HCT116 (cell line): ENCODE measurements around the gene CTIF. TPM values are rescaled to one million over a fixed set of nuclear protein-coding genes. Genes with fewer than 3 reads are reported as not detected.

Source experiments
- ATAC-seq: fragments of 200-7000 bp; cut with Tn5 transposase; 2 replicates; pipeline ENCODE4 v1.9.1; 2020; ENCODE audit warnings: mild to moderate bottlenecking, moderate library complexity
- BruUV-seq: library from RNA; stranded (reverse); fragments of 400-500 nt; replicated peaks from 2 replicates; lab custom pipeline; 2021; lab: Mats Ljungman, UMichigan
- CTCF ChIA-PET: fragments of 300-600 bp; sonication (Branson Sonifier 250); formaldehyde crosslinking; loops from one replicate; lab custom pipeline; 2021; ENCODE audit warnings: antibody characterized with exemption; lab: Charles Lee
- POLR2A ChIA-PET: fragments of 300-600, 350-600 bp; sonication (Branson Sonifier 250); formaldehyde crosslinking; loops from one replicate; lab custom pipeline; 2021; ENCODE audit warnings: antibody characterized with exemption; lab: Charles Lee
- RAD21 ChIA-PET, 2 experiments: fragments of 300-600 bp; sonication (Branson Sonifier 250); formaldehyde crosslinking; loops; one replicate each; lab custom pipeline; 2023; ENCODE audit warnings: low total read pairs in 2 of 2; ENCODE audit not compliant: uncharacterized antibody in 2 of 2, unreplicated experiment in 2 of 2, low non-redundant PET in 1 of 2; lab: Charles Lee
- DNase-seq: peaks from one replicate; pipeline ENCODE4 v3.0.0-alpha.2; 2010; ENCODE audit warnings: low read depth, low spot score
- H2AFZ ChIP-seq: fragments of 200-600 bp; shearing (Covaris generic), sonication (generic); 2 replicates; pipeline ENCODE4 v1.6.1; 2017; ENCODE audit warnings: low read depth, mixed run types, mixed read lengths, antibody characterized with exemption, low read length; ENCODE audit not compliant: poor library complexity, severe bottlenecking
- H3K27ac ChIP-seq: 2 replicates; pipeline ENCODE4 v1.5.1; 2012; ENCODE audit warnings: low read depth, low read length
- H3K27me3 ChIP-seq: fragments of 200-600 bp; sonication (generic); 2 replicates; pipeline ENCODE4 v1.6.1; 2016; ENCODE audit warnings: mixed run types, low read length, mixed read lengths; ENCODE audit not compliant: insufficient read depth
- H3K36me3 ChIP-seq, 2 experiments: fragments of 200-500 bp in 1 of 2; fragments of 200-600 bp in 1 of 2; sonication (Bioruptor generic) in 1 of 2; sonication (generic) in 1 of 2; 2 replicates each; pipeline versions ENCODE4 v1.5.1 to v1.6.1; 2014 to 2016; ENCODE audit warnings: low read length in 2 of 2, inconsistent platforms in 1 of 2, mixed read lengths in 1 of 2, mixed run types in 1 of 2; ENCODE audit not compliant: insufficient read depth in 2 of 2, control insufficient read depth in 1 of 2
- H3K4me1 ChIP-seq, 2 experiments: fragments of 200-600 bp in 1 of 2; sonication (generic) in 1 of 2; 2 replicates each; pipeline versions ENCODE4 v1.5.1 to v1.6.1; 2012 to 2017; ENCODE audit warnings: low read length in 2 of 2, inconsistent platforms in 1 of 2, mild to moderate bottlenecking in 1 of 2, mixed read lengths in 1 of 2, mixed run types in 1 of 2, moderate library complexity in 1 of 2; ENCODE audit not compliant: insufficient read depth in 2 of 2, control insufficient read depth in 1 of 2
- H3K4me2 ChIP-seq: fragments of 200-600 bp; sonication (generic); 2 replicates; pipeline ENCODE4 v1.6.1; 2017; ENCODE audit warnings: mixed run types, low read length, mixed read lengths
- H3K4me3 ChIP-seq, 2 experiments: fragments of 200-600 bp in 1 of 2; sonication (generic) in 1 of 2; replicated peaks in 1 of 2; 2 replicates each; pipeline ENCODE4 v1.5.1; 2011 to 2016; ENCODE audit warnings: low read length in 2 of 2, control low read depth in 1 of 2, low read depth in 1 of 2, mild to moderate bottlenecking in 1 of 2, mixed read lengths in 1 of 2, mixed run types in 1 of 2
- H3K79me2 ChIP-seq: fragments of 200-600 bp; sonication (generic); 2 replicates; pipeline ENCODE4 v1.6.1; 2017; ENCODE audit warnings: mild to moderate bottlenecking, mixed run types, low read length, moderate library complexity, mixed read lengths; ENCODE audit not compliant: insufficient read depth
- H3K9ac ChIP-seq: fragments of 200-600 bp; sonication (generic); 2 replicates; pipeline ENCODE4 v1.6.1; 2016; ENCODE audit warnings: low read length, mixed read lengths
- H3K9me2 ChIP-seq: fragments of 200-600 bp; sonication (generic), shearing (Covaris generic); 2 replicates; pipeline ENCODE4 v1.6.1; 2017; ENCODE audit warnings: mixed run types, mild to moderate bottlenecking, moderate library complexity; ENCODE audit not compliant: insufficient read depth
- H3K9me3 ChIP-seq, 2 experiments: fragments of 200-500 bp in 1 of 2; fragments of 200-600 bp in 1 of 2; sonication (Bioruptor generic) in 1 of 2; sonication (generic) in 1 of 2; 2 replicates each; pipeline ENCODE4 v1.6.1; 2014 to 2017; ENCODE audit warnings: low read length in 2 of 2, mixed read lengths in 2 of 2, inconsistent platforms in 1 of 2, low read depth in 1 of 2, mild to moderate bottlenecking in 1 of 2, mixed run types in 1 of 2, moderate library complexity in 1 of 2; ENCODE audit not compliant: control insufficient read depth in 1 of 2, insufficient read depth in 1 of 2
- H4K20me1 ChIP-seq: fragments of 200-600 bp; sonication (generic), shearing (Covaris generic); 2 replicates; pipeline ENCODE4 v1.6.1; 2017; ENCODE audit warnings: mixed run types, mild to moderate bottlenecking, moderate library complexity; ENCODE audit not compliant: insufficient read depth
- CEBPB ChIP-seq: IDR thresholded peaks from 2 replicates; pipeline ENCODE4 v1.6.1; 2012; ENCODE audit warnings: low read depth
- CTCF ChIP-seq, 3 experiments: fragments of 200-600 bp in 1 of 3; sonication (generic) in 1 of 3; IDR thresholded peaks in 2 of 3; conservative IDR thresholded peaks in 1 of 3; 2 replicates each; pipeline ENCODE4 v1.5.1; 2012 to 2017; ENCODE audit warnings: low read depth in 2 of 3, low read length in 2 of 3, antibody characterized with exemption in 1 of 3, borderline replicate concordance in 1 of 3, control low read depth in 1 of 3, mild to moderate bottlenecking in 1 of 3, mixed read lengths in 1 of 3, mixed run types in 1 of 3, moderate library complexity in 1 of 3; ENCODE audit not compliant: insufficient read depth in 1 of 3
- EGR1 ChIP-seq: IDR thresholded peaks from 2 replicates; pipeline ENCODE4 v1.6.1; 2012; ENCODE audit warnings: low read depth
- ELF1 ChIP-seq: IDR thresholded peaks from 2 replicates; pipeline ENCODE4 v1.6.1; 2012; ENCODE audit warnings: low read depth, borderline replicate concordance
- EZH2 ChIP-seq: fragments of 200-600 bp; sonication (generic); IDR thresholded peaks from 2 replicates; pipeline ENCODE4 v1.6.1; 2017; ENCODE audit warnings: antibody characterized with exemption, mixed run types
- EZH2phosphoT487 ChIP-seq: fragments of 200-600 bp; IDR thresholded peaks from 2 replicates; pipeline ENCODE4 v1.6.1; 2018; ENCODE audit warnings: antibody characterized with exemption, borderline replicate concordance
- JUND ChIP-seq: IDR thresholded peaks from 2 replicates; pipeline ENCODE4 v1.6.1; 2012
- MAX ChIP-seq: IDR thresholded peaks from 2 replicates; pipeline ENCODE4 v1.6.1; 2012
- POLR2A ChIP-seq: IDR thresholded peaks from 2 replicates; pipeline ENCODE4 v1.7.0; 2011; ENCODE audit warnings: borderline replicate concordance; ENCODE audit not compliant: insufficient read depth, insufficient read length; ENCODE audit errors: extremely low read depth
- POLR2AphosphoS5 ChIP-seq: IDR thresholded peaks from 2 replicates; pipeline ENCODE4 v1.6.1; 2011; ENCODE audit warnings: mild to moderate bottlenecking, low read depth, low read length, moderate library complexity
- RAD21 ChIP-seq: IDR thresholded peaks from 2 replicates; pipeline ENCODE4 v1.6.1; 2012; ENCODE audit warnings: low read depth, mild to moderate bottlenecking
- REST ChIP-seq: IDR thresholded peaks from 2 replicates; pipeline ENCODE4 v1.6.1; 2012; ENCODE audit warnings: low read depth
- SIN3A ChIP-seq: IDR thresholded peaks from 2 replicates; pipeline ENCODE4 v1.6.1; 2012; ENCODE audit warnings: low read depth
- SP1 ChIP-seq: IDR thresholded peaks from 2 replicates; pipeline ENCODE4 v1.6.1; 2012; ENCODE audit warnings: low read depth
- TCF7L2 ChIP-seq: IDR thresholded peaks from 2 replicates; pipeline ENCODE4 v1.7.0; 2011; ENCODE audit warnings: borderline replicate concordance, inconsistent platforms; ENCODE audit not compliant: insufficient read depth, insufficient read length; ENCODE audit errors: extremely low read depth
- YY1 ChIP-seq: IDR thresholded peaks from 2 replicates; pipeline ENCODE4 v1.6.1; 2011; ENCODE audit warnings: low read length, low read depth, moderate library complexity, mild to moderate bottlenecking; ENCODE audit not compliant: insufficient replicate concordance; ENCODE audit errors: extremely low read depth
- ZNF274 ChIP-seq: fragments of 200-500 bp; sonication (Bioruptor generic); IDR thresholded peaks from 2 replicates; pipeline ENCODE4 v1.6.1; 2014; ENCODE audit warnings: mild to moderate bottlenecking, low read depth, low read length, inconsistent platforms
- intact Hi-C: fragments of 100-400 bp; cut with micrococcal nuclease; formaldehyde crosslinking; loops from 2 replicates; pipeline ENCODE4 v1.10.0; 2022
- total RNA-seq: library from RNA; stranded (reverse); gene quantifications from one replicate; pipeline ENCODE4 v1.2.1, GENCODE V29; 2021; ENCODE audit not compliant: unreplicated experiment
- TF ChIP-seq, protein P1 (sequence below): IDR thresholded peaks from 2 replicates; pipeline ENCODE4 v1.6.1; 2012

The CTIF gene
- total RNA-seq, 1 experiment from 2014 or later, result 19.7 TPM

DNA sequence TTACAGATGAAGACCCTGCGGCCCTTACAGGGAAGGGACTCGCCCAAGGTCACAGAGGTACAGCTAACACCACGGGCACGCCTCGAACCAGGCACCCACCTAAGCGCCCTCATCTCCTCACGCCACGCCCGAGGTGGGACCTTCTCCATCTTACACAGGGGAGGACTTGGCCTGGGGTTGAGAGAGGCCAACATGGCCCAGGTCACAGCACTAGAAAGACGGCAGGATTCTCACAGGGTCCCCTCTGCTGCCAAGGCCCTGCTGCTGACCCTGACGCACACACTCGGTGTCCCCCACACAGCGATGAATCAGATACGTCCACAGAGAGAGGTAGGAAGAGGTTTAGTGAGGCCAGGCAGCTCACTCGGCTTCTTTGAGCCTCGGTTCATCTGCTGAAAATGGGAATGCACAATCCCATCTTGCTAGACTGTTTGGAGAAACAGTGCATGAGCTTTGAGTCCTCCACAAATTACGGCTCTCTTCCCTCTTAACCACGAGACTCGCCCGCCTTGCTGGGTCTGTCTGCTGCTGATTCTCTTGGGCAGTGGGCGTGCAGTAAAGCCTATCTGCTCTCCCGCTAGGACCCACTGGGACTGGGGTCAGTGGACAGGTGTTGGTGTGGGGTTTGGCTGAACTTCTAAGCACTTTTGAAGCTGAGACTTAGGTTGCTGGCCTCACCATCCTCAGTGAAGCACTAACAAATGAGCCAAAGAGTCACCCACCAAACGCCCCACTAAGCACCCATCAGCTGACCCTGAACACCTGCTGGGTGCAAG lies 332.7 kb downstream of the CTIF start:
- Histone ChIP-seq H2AFZ (no peak overlapping the region), H3K9ac (no peak overlapping the region), H3K27ac (no peak overlapping the region), H3K36me3 (no peaks in the 10 kb centered on the region), H3K9me2 (no peaks in the 10 kb centered on the region), H3K79me2 (no peaks in the 10 kb centered on the region), H3K4me1 (peaks cover 8 to 21% of the 10 kb centered on the region in 2 experiments), H3K4me2 (no peak overlapping the region), H3K4me3 (no peak overlapping the region), H3K27me3 (peaks cover 24% of the 10 kb centered on the region; the same call in 1 of the 2 replicates), H4K20me1 (no peaks in the 10 kb centered on the region), H3K9me3 (no peaks in the 10 kb centered on the region)
- intact Hi-C loops, result no loop called here
- CTCF ChIA-PET, result no interaction called here
- TF ChIP-seq REST, result no peak
- TF ChIP-seq ELF1, result no peak
- TF ChIP-seq YY1, result no peak
- no peak for TF ChIP-seq SP1
- TF ChIP-seq MAX, result no peak
- no peak for TF ChIP-seq EGR1
- TF ChIP-seq ZNF274, result no peak
- no peak for TF ChIP-seq TCF7L2
- no peak for TF ChIP-seq JUND
- no peak for TF ChIP-seq POLR2AphosphoS5
- no peak for TF ChIP-seq RAD21
- TF ChIP-seq EZH2, result no peak
- TF ChIP-seq CEBPB, result no peak
- TF ChIP-seq EZH2phosphoT487, result no peak
- TF ChIP-seq, protein P1, sequence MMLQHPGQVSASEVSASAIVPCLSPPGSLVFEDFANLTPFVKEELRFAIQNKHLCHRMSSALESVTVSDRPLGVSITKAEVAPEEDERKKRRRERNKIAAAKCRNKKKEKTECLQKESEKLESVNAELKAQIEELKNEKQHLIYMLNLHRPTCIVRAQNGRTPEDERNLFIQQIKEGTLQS, result no peak
- TF ChIP-seq POLR2A, result no peak
- TF ChIP-seq SIN3A, result no peak
- no peak for TF ChIP-seq CTCF (IDR thresholded peaks at IDR 0.05 in 2 of 3, conservative IDR thresholded peaks at IDR 0.05 in 1 of 3; ENCODE audit: borderline replicate concordance in 1 of 3, insufficient read depth in 1 of 3, low read depth in 2 of 3, low read length in 2 of 3)
- no peak for ATAC-seq
- no TSS peak for BruUV-seq
- POLR2A ChIA-PET, result no interaction called here
- no peak for DNase-seq
- RAD21 ChIA-PET, result no interaction called here
